Keratinocyte (primary cell): ENCODE measurements around the gene ATM. TPM values are rescaled to one million over a fixed set of nuclear protein-coding genes. Genes with fewer than 3 reads are reported as not detected.

Source experiments
- DNase-seq: peaks from one replicate; pipeline ENCODE4 v3.0.0-alpha.2; 2011; ENCODE audit warnings: low read depth, missing footprints, low spot score
- FAIRE-seq: peaks from 2 replicates; lab custom pipeline; 2011; peaks lifted over from hg19 to GRCh38; lab: Jason Lieb, UNC
- H2AFZ ChIP-seq: 2 replicates; pipeline ENCODE4 v1.6.0; 2012; ENCODE audit warnings: low read length, control low read depth, inconsistent platforms; ENCODE audit not compliant: control insufficient read depth
- H3K27ac ChIP-seq: 2 replicates; pipeline ENCODE4 v1.5.1; 2011; ENCODE audit warnings: low read length; ENCODE audit not compliant: control insufficient read depth, insufficient read depth
- H3K27me3 ChIP-seq: 3 replicates; pipeline ENCODE4 v1.6.0; 2011; ENCODE audit warnings: low read length; ENCODE audit not compliant: control insufficient read depth, insufficient read depth; ENCODE audit errors: extremely low read depth
- H3K36me3 ChIP-seq, 2 experiments: 2 replicates in 1 of 2; 3 replicates in 1 of 2; pipeline ENCODE4 v1.5.1; 2011; ENCODE audit warnings: low read length in 2 of 2, mild to moderate bottlenecking in 1 of 2; ENCODE audit not compliant: control insufficient read depth in 2 of 2, insufficient read depth in 2 of 2; ENCODE audit errors: extremely low read depth in 1 of 2
- H3K4me1 ChIP-seq: 3 replicates; pipeline ENCODE4 v1.5.1; 2011; ENCODE audit warnings: low read length; ENCODE audit not compliant: control insufficient read depth, insufficient read depth; ENCODE audit errors: extremely low read depth
- H3K4me2 ChIP-seq: 3 replicates; pipeline ENCODE4 v1.6.0; 2011; ENCODE audit warnings: low read depth, low read length; ENCODE audit not compliant: control insufficient read depth, insufficient read depth; ENCODE audit errors: extremely low read depth
- H3K4me3 ChIP-seq, 3 experiments: fragments of 200-600 bp in 1 of 3; sonication (generic) in 1 of 3; 2 replicates in 2 of 3; 3 replicates in 1 of 3; pipeline ENCODE4 v1.5.1; 2011 to 2016; ENCODE audit warnings: low read length in 3 of 3, mild to moderate bottlenecking in 3 of 3, control low read depth in 2 of 3, inconsistent platforms in 1 of 3, low read depth in 1 of 3, mixed read lengths in 1 of 3, mixed run types in 1 of 3, moderate library complexity in 1 of 3; ENCODE audit not compliant: control insufficient read depth in 2 of 3, insufficient read depth in 2 of 3; ENCODE audit errors: extremely low read depth in 1 of 3
- H3K79me2 ChIP-seq: 2 replicates; pipeline ENCODE4 v1.6.0; 2012; ENCODE audit warnings: low read length; ENCODE audit not compliant: control insufficient read depth, insufficient read depth
- H3K9ac ChIP-seq: 3 replicates; pipeline ENCODE4 v1.6.0; 2011; ENCODE audit warnings: low read length; ENCODE audit not compliant: control insufficient read depth, insufficient read depth; ENCODE audit errors: extremely low read depth
- H3K9me1 ChIP-seq: 3 replicates; pipeline ENCODE4 v1.6.0; 2011; ENCODE audit warnings: low read length; ENCODE audit not compliant: control insufficient read depth, insufficient read depth; ENCODE audit errors: extremely low read depth
- H3K9me3 ChIP-seq: 2 replicates; pipeline ENCODE4 v1.5.1; 2012; ENCODE audit warnings: low read depth, low read length; ENCODE audit not compliant: control insufficient read depth
- H4K20me1 ChIP-seq: 3 replicates; pipeline ENCODE4 v1.6.0; 2011; ENCODE audit warnings: low read length; ENCODE audit not compliant: control insufficient read depth, insufficient read depth; ENCODE audit errors: extremely low read depth
- CTCF ChIP-seq, 3 experiments: IDR thresholded peaks in 1 of 3; conservative IDR thresholded peaks in 1 of 3; optimal IDR thresholded peaks in 1 of 3; 2 replicates in 2 of 3; 3 replicates in 1 of 3; pipeline versions ENCODE3 to v1.5.1; 2011; ENCODE audit warnings: low read length in 3 of 3, mild to moderate bottlenecking in 3 of 3, moderate library complexity in 2 of 3, control low read depth in 1 of 3, inconsistent platforms in 1 of 3; ENCODE audit not compliant: insufficient read depth in 2 of 3; ENCODE audit errors: extremely low read depth in 1 of 3
- EZH2 ChIP-seq: IDR thresholded peaks from one replicate; pipeline ENCODE4 v1.6.1; 2012; ENCODE audit warnings: inconsistent platforms, mild to moderate bottlenecking, low read length, moderate library complexity
- dilution Hi-C: fragments of 300-500 bp; cut with MboI; formaldehyde crosslinking; loops from one replicate; pipeline ENCODE4 v1.7.0; 2020; ENCODE audit warnings: low sequenced_read_pairs; ENCODE audit not compliant: extremely low pct_ligation_motif_present
- polyA plus RNA-seq, 5 experiments: library from polyadenylated mRNA; depleted of rRNA in 3 of 5; stranded (reverse) in 3 of 5; stranded (forward) in 1 of 5; unstranded in 1 of 5; fragments of >200 nt; gene quantifications; 1 replicate in 1 of 5; 2 replicates in 3 of 5; 3 replicates in 1 of 5; pipeline versions ENCODE4 v1.2.1 to v1.2.3, GENCODE V29; 2011 to 2012; ENCODE audit warnings: missing spikeins in 2 of 5, low read depth in 1 of 5, low replicate concordance in 1 of 5

ATM gene
- polyA plus RNA-seq, 1 donor (not counting 4 experiments of a cell fraction or from before 2014, with no cell fraction given) = 28.5 TPM

GRCh38 chr11:108338750-108339149 is 115.9 kb downstream of the ATM start:
- no peak overlapping the region for H3K9ac ChIP-seq
- DNase-seq (no peak), FAIRE-seq (no peak)
- H3K27ac ChIP-seq = no peak overlapping the region
- no peaks in the 10 kb centered on the region for H3K9me3 ChIP-seq
- no peaks in the 10 kb centered on the region for H3K9me1 ChIP-seq
- H2AFZ ChIP-seq = no peak overlapping the region
- dilution Hi-C loops = no loop called here
- H3K27me3 ChIP-seq = no peaks in the 10 kb centered on the region
- no peak overlapping the region for H3K4me2 ChIP-seq
- H3K4me1 ChIP-seq = peaks cover 20% of the 10 kb centered on the region
- no peak overlapping the region for H3K4me3 ChIP-seq
- H3K36me3 ChIP-seq = peaks cover 1 to 3% of the 10 kb centered on the region in 2 experiments
- no peaks in the 10 kb centered on the region for H3K79me2 ChIP-seq
- TF ChIP-seq CTCF (optimal IDR thresholded peaks at IDR 0.05 in 1 of 3, IDR thresholded peaks at IDR 0.05 in 1 of 3, conservative IDR thresholded peaks at IDR 0.05 in 1 of 3; ENCODE audit: extremely low read depth in 1 of 3, insufficient read depth in 2 of 3, low read length in 3 of 3) (no peak), EZH2 (no peak)
- no peaks in the 10 kb centered on the region for H4K20me1 ChIP-seq

- peak overlapping the region; percentile 26 for H3K4me2 ChIP-seq
- no peak overlapping the region for H3K4me3 ChIP-seq
- TF ChIP-seq EZH2 (no peak), CTCF (optimal IDR thresholded peaks at IDR 0.05 in 1 of 3, IDR thresholded peaks at IDR 0.05 in 1 of 3, conservative IDR thresholded peaks at IDR 0.05 in 1 of 3; ENCODE audit: extremely low read depth in 1 of 3, insufficient read depth in 2 of 3, low read length in 3 of 3) (no peak)
- no peaks in the 10 kb centered on the region for H4K20me1 ChIP-seq
- peaks cover 1 to 3% of the 10 kb centered on the region in 2 experiments for H3K36me3 ChIP-seq
- DNase-seq (peak; percentile 77), FAIRE-seq (peak; percentile 99)
- H3K27ac ChIP-seq = peak overlapping the region; percentile 47
- H3K9me3 ChIP-seq = no peaks in the 10 kb centered on the region
- H3K9ac ChIP-seq = peak overlapping the region; percentile 11
- H3K4me1 ChIP-seq = peaks cover 12% of the 10 kb centered on the region
- H3K27me3 ChIP-seq = no peaks in the 10 kb centered on the region
- H2AFZ ChIP-seq = no peak overlapping the region
- dilution Hi-C loops = no loop called here
- no peaks in the 10 kb centered on the region for H3K79me2 ChIP-seq
- no peaks in the 10 kb centered on the region for H3K9me1 ChIP-seq
Measured at GRCh38 chr11:108340973-108341372, 118.1 kb downstream of the ATM start.
